Fibroblast of lung (primary cell): ENCODE data around the gene PDE9A.

Experiments used
- EZH2 ChIP-seq: IDR thresholded peaks from 2 replicates; pipeline ENCODE4 v1.5.1; 2012; ENCODE audit warnings: low read length, control low read depth, mild to moderate bottlenecking; ENCODE audit errors: missing control alignments
- TF ChIP-seq, protein P1 (sequence below), 2 donors: IDR thresholded peaks in 1 of 2; conservative IDR thresholded peaks in 1 of 2; 1 replicate in 1 of 2; 2 replicates in 1 of 2; pipeline ENCODE4 v1.5.1; 2011 to 2012; ENCODE audit warnings: low read length in 2 of 2, control low read depth in 1 of 2, inconsistent platforms in 1 of 2, low read depth in 1 of 2, mild to moderate bottlenecking in 1 of 2

DNA sequence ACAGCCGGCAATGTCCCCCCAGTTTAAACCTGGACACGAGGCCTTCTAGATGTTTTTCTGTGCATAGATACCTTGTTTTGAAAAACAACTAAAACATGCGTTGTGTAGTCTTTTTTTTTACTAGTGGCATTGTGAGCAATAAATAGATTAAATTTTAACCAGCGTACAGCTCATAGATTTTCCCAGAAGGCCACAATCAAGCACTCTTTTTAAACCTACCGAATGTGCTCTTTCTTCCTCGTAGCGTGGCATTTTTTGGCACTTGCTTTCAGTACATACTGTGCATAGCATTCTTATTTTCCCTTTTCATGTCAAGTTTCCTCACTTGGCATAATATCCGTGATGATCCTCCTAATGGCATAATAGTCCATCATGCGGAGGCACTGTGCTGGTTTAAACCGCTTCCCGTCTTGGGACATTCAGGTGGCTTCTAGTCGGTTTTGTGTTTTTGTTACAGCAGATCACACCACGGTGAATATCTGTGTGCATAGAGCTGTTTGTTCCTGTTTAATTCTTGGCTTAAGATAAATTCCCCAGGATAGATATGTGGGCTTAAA is 95.3 kb downstream of the PDE9A start:
- TF ChIP-seq, protein P1, sequence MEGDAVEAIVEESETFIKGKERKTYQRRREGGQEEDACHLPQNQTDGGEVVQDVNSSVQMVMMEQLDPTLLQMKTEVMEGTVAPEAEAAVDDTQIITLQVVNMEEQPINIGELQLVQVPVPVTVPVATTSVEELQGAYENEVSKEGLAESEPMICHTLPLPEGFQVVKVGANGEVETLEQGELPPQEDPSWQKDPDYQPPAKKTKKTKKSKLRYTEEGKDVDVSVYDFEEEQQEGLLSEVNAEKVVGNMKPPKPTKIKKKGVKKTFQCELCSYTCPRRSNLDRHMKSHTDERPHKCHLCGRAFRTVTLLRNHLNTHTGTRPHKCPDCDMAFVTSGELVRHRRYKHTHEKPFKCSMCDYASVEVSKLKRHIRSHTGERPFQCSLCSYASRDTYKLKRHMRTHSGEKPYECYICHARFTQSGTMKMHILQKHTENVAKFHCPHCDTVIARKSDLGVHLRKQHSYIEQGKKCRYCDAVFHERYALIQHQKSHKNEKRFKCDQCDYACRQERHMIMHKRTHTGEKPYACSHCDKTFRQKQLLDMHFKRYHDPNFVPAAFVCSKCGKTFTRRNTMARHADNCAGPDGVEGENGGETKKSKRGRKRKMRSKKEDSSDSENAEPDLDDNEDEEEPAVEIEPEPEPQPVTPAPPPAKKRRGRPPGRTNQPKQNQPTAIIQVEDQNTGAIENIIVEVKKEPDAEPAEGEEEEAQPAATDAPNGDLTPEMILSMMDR (conservative IDR thresholded peaks at IDR 0.05 in 1 of 2, IDR thresholded peaks at IDR 0.05 in 1 of 2; ENCODE audit: low read depth in 1 of 2, low read length in 2 of 2): no peak
- no peak for TF ChIP-seq EZH2
